Stimulated activated CD4-positive, alpha-beta T cell treated with anti-CD3 and anti-CD28 coated beads, Interleukin-1b, Interleukin-23, amount 100 ng/mL, for 48 hours (primary cell): ENCODE measurements around the gene KCNJ12.
"Not testable (repeated sequence)": the region's sequence is repeated elsewhere in the genome, so short reads cannot be mapped to it uniquely, and the experiment has no call there.

Experiments
- DNase-seq: peaks from one replicate; pipeline ENCODE4 v3.0.0-alpha.2; 2020

The KCNJ12 gene

GRCh38 chr17:21409971-21410370 is 33.8 kb downstream of the KCNJ12 start:
- not testable (repeated sequence) for DNase-seq

GRCh38 chr17:21410371-21410770 is 34.2 kb downstream of the KCNJ12 start:
- DNase-seq = not testable (repeated sequence)

GRCh38 chr17:21410906-21411678 is 34.9 kb downstream of the KCNJ12 start:
- DNase-seq = not testable (repeated sequence)

- not testable (repeated sequence) for DNase-seq
These were observed 35.6 kb downstream of the KCNJ12 start for GRCh38 chr17:21411679-21412205.

- not testable (repeated sequence) for DNase-seq
These were observed 36.1 kb downstream of the KCNJ12 start for GRCh38 chr17:21412207-21412681.

- not testable (repeated sequence) for DNase-seq
These were observed 37.6 kb downstream of the KCNJ12 start for GRCh38 chr17:21413570-21414279.

- DNase-seq = not testable (repeated sequence)
These were observed 38.5 kb downstream of the KCNJ12 start for GRCh38 chr17:21414616-21415015.

GRCh38 chr17:21415166-21415990 is 39.2 kb downstream of the KCNJ12 start:
- DNase-seq = not testable (repeated sequence)

GRCh38 chr17:21416471-21416981 is 40.4 kb downstream of the KCNJ12 start:
- DNase-seq = not testable (repeated sequence)

GRCh38 chr17:21417349-21417748 is 41.2 kb downstream of the KCNJ12 start:
- not testable (repeated sequence) for DNase-seq

- no peak for DNase-seq
These were observed 41.8 kb downstream of the KCNJ12 start for GRCh38 chr17:21417921-21418320.

GRCh38 chr17:21418446-21419298 is 42.5 kb downstream of the KCNJ12 start:
- DNase-seq = peak; percentile 12

GRCh38 chr17:21419299-21420239 is 43.4 kb downstream of the KCNJ12 start:
- DNase-seq = no peak

- DNase-seq = not testable (repeated sequence)
These were observed 44.4 kb downstream of the KCNJ12 start for GRCh38 chr17:21420503-21421090.

GRCh38 chr17:21421421-21422310 is 45.5 kb downstream of the KCNJ12 start:
- not testable (repeated sequence) for DNase-seq

- DNase-seq = not testable (repeated sequence)
These were observed 46.4 kb downstream of the KCNJ12 start for GRCh38 chr17:21422311-21423189.

GRCh38 chr17:21423190-21423493 is 47.0 kb downstream of the KCNJ12 start:
- not testable (repeated sequence) for DNase-seq

- DNase-seq = not testable (repeated sequence)
These were observed 48.5 kb downstream of the KCNJ12 start for GRCh38 chr17:21424697-21425096.
